ENCODE results near the gene RALBP1.

Gene RALBP1

DNA sequence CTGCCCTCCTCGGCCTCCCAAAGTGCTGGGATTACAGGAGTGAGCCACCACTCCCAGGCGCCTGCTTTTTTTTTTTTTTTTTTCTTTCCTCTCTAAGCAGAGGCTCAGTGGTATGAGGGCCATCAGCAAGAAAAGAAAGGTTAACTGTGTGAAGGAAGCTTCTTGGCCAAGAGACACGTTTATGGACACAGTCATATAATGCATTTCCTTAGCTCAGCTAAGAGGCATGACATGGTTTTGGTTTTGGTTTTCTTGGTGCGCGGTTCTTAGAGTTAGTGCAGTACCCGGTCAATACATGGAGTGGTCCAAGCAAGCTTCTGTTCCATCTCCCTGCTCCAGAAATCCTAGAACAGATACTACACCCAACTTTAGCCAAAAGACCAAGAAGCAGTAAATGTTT, 42.6 kb downstream of the RALBP1 start:
- Histone ChIP-seq H3K27ac (ENCODE audit: low read length) (no peak overlapping the region), H3K27me3 (ENCODE audit: control insufficient read depth, insufficient read depth, low read length) (no peaks in the 10 kb centered on the region), H3K9me3 (ENCODE audit: control insufficient read depth, low read depth, low read length) (no peaks in the 10 kb centered on the region), H3K4me3 (ENCODE audit: low read length) (no peak overlapping the region), H3K9ac (ENCODE audit: low read length) (no peak overlapping the region), H3K4me1 (ENCODE audit: control insufficient read depth, low read depth, low read length) (no peaks in the 10 kb centered on the region), H3K36me3 (ENCODE audit: control insufficient read depth, low read depth, low read length) (peaks cover 6% of the 10 kb centered on the region)

DNA sequence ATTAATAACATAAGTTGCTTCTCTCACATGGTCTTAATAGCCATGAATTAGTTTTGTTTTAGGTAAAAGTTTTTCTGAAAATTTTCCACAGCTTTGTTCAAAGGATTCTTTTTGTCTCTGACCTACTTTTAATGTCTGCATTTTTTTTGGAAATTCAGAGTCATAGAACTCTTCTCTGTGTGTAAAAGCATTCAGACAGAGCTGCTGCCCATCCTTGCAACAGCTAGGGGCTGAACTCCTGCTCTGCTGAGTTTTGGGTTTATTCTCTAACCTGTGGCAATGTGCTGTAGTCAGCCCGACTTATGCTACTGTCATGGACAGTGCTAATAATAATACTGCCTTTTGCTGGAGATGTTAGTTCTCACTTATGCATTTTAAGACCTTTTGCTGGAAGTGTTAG, 44.1 kb downstream of the RALBP1 start:
- Histone ChIP-seq H3K27me3 (ENCODE audit: control insufficient read depth, insufficient read depth, low read length) (no peaks in the 10 kb centered on the region), H3K4me1 (ENCODE audit: control insufficient read depth, low read depth, low read length) (no peaks in the 10 kb centered on the region), H3K9me3 (ENCODE audit: control insufficient read depth, low read depth, low read length) (no peaks in the 10 kb centered on the region), H3K4me3 (ENCODE audit: low read length) (no peak overlapping the region), H3K36me3 (ENCODE audit: control insufficient read depth, low read depth, low read length) (peaks cover 6% of the 10 kb centered on the region), H3K27ac (ENCODE audit: low read length) (no peak overlapping the region), H3K9ac (ENCODE audit: low read length) (no peak overlapping the region)

GRCh38 chr18:9520666-9521065, 45.4 kb downstream of the RALBP1 start:
- H3K36me3 ChIP-seq (ENCODE audit: control insufficient read depth, low read depth, low read length) = peaks cover 11% of the 10 kb centered on the region
- H3K4me3 ChIP-seq (ENCODE audit: low read length) = no peak overlapping the region
- H3K9me3 ChIP-seq (ENCODE audit: control insufficient read depth, low read depth, low read length) = no peaks in the 10 kb centered on the region
- H3K9ac ChIP-seq (ENCODE audit: low read length) = no peak overlapping the region
- no peaks in the 10 kb centered on the region for H3K27me3 ChIP-seq (ENCODE audit: control insufficient read depth, insufficient read depth, low read length)
- no peaks in the 10 kb centered on the region for H3K4me1 ChIP-seq (ENCODE audit: control insufficient read depth, low read depth, low read length)
- H3K27ac ChIP-seq (ENCODE audit: low read length) = no peak overlapping the region

DNA sequence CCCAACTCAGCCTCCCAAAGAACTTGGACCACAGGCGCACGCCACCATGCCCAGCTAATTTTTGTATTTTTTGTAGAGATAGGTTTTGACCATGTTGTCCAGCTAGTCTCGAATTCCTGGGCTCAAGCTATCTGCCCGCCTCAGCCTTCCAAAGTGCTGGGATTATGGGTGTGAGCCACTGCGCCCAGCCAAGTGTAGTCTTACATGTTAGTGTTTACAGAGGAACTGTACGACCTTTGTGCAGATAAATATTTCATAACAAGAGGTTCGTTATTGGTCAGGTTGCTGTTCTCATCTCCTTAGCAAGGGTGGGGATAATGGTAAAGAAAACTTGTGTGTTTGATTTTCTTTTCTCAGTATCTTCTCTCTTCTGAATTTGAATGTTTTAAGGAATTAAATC, 46.5 kb downstream of the RALBP1 start:
- no peak overlapping the region for H3K27ac ChIP-seq (ENCODE audit: low read length)
- no peaks in the 10 kb centered on the region for H3K9me3 ChIP-seq (ENCODE audit: control insufficient read depth, low read depth, low read length)
- H3K4me3 ChIP-seq (ENCODE audit: low read length) = no peak overlapping the region
- H3K9ac ChIP-seq (ENCODE audit: low read length) = no peak overlapping the region
- peaks cover 11% of the 10 kb centered on the region for H3K36me3 ChIP-seq (ENCODE audit: control insufficient read depth, low read depth, low read length)
- no peaks in the 10 kb centered on the region for H3K4me1 ChIP-seq (ENCODE audit: control insufficient read depth, low read depth, low read length)
- H3K27me3 ChIP-seq (ENCODE audit: control insufficient read depth, insufficient read depth, low read length) = no peaks in the 10 kb centered on the region

DNA sequence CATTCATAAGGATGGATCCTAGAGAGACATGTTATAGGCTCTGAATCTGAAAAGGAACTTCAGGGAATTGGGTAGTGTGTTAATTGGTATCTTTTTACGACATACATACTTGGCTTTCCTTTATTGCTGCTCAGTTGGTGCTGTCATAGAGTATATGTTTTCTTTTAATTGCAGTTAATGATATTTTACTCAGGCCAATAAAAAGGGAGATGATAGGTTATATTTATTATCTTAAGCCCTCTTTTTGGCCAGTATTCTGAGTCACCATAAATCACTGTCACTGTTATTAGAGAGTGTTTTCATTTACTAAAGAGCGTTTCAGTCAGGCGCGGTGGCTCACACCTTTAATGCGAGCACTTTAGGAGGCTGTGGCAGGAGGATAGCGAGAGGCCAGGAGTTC, 47.6 kb downstream of the RALBP1 start:
- H3K36me3 ChIP-seq (ENCODE audit: control insufficient read depth, low read depth, low read length) = peaks cover 9% of the 10 kb centered on the region
- no peak overlapping the region for H3K9ac ChIP-seq (ENCODE audit: low read length)
- peaks cover 4% of the 10 kb centered on the region for H3K9me3 ChIP-seq (ENCODE audit: control insufficient read depth, low read depth, low read length)

DNA sequence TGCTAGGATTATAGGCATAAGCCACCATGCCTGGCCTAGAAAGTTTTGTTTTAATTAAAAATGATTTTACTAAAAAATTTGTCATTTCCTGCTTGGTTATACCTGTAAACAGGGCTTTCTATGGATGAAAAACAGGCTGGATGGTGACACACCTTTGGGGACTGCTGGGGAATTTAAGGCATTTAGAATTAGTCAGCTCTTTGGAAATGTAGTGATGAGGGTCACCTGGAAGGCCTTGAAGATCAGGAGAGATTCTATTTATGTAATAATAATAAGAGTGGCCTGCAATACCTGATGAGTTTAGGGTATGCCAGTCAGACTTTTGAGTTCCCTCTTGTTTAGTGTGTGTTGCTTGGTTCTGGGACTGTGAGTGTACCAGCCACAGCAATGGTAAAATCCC, 51.1 kb downstream of the RALBP1 start:
- no peaks in the 10 kb centered on the region for H3K4me1 ChIP-seq (ENCODE audit: control insufficient read depth, low read depth, low read length)
- peaks cover 6% of the 10 kb centered on the region for H3K9me3 ChIP-seq (ENCODE audit: control insufficient read depth, low read depth, low read length)
- no peak overlapping the region for H3K9ac ChIP-seq (ENCODE audit: low read length)
- H3K27ac ChIP-seq (ENCODE audit: low read length) = no peak overlapping the region
- no peak overlapping the region for H3K4me3 ChIP-seq (ENCODE audit: low read length)
- peaks cover 8% of the 10 kb centered on the region for H3K36me3 ChIP-seq (ENCODE audit: control insufficient read depth, low read depth, low read length)
- no peaks in the 10 kb centered on the region for H3K27me3 ChIP-seq (ENCODE audit: control insufficient read depth, insufficient read depth, low read length)

More for the DNA sequence above, 47.6 kb downstream of the RALBP1 start:
- H3K4me1 ChIP-seq (ENCODE audit: control insufficient read depth, low read depth, low read length) = no peaks in the 10 kb centered on the region
- H3K27ac ChIP-seq (ENCODE audit: low read length) = no peak overlapping the region
- no peaks in the 10 kb centered on the region for H3K27me3 ChIP-seq (ENCODE audit: control insufficient read depth, insufficient read depth, low read length)
- H3K4me3 ChIP-seq (ENCODE audit: low read length) = no peak overlapping the region

- peaks cover 6% of the 10 kb centered on the region for H3K9me3 ChIP-seq (ENCODE audit: control insufficient read depth, low read depth, low read length)
- H3K4me1 ChIP-seq (ENCODE audit: control insufficient read depth, low read depth, low read length) = no peaks in the 10 kb centered on the region
- H3K36me3 ChIP-seq (ENCODE audit: control insufficient read depth, low read depth, low read length) = peaks cover 23% of the 10 kb centered on the region
- no peaks in the 10 kb centered on the region for H3K27me3 ChIP-seq (ENCODE audit: control insufficient read depth, insufficient read depth, low read length)
- H3K27ac ChIP-seq (ENCODE audit: low read length) = no peak overlapping the region
- H3K4me3 ChIP-seq (ENCODE audit: low read length) = no peak overlapping the region
- H3K9ac ChIP-seq (ENCODE audit: low read length) = no peak overlapping the region
These were observed 55.1 kb downstream of the RALBP1 start for GRCh38 chr18:9530226-9531009.

DNA sequence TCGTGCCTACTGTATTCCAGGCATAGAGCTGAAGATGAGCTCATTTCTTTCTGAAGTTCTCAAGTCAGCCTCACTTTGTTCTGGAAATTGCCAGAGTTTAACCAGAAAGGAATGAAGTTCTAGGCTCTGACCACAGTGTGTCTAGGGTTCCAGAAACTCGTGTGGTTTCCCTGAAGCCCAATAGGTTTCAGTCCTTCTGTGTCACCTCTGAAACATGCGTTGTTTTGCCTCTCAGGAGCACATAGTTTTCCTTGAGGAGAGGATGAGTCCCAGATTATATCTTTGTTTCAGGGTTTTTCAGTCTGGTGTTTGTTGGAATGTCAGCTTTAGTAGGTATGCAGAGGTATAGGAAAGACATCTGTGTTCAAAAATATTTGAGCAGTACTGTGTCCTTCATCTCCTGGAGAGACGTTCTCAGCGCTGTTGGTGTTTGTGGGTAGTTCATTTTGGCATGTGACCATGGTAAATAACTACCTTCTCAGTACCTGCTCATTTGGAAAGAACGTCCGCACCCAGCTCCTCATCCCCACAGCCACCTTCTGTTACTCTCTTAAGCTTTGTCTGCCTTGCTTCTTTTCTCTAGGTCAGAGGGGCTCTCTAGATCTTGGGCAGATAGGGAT, 56.6 kb downstream of the RALBP1 start:
- Histone ChIP-seq H3K4me1 (ENCODE audit: control insufficient read depth, low read depth, low read length) (no peaks in the 10 kb centered on the region), H3K9me3 (ENCODE audit: control insufficient read depth, low read depth, low read length) (peaks cover 6% of the 10 kb centered on the region), H3K27me3 (ENCODE audit: control insufficient read depth, insufficient read depth, low read length) (no peaks in the 10 kb centered on the region), H3K4me3 (ENCODE audit: low read length) (no peak overlapping the region), H3K36me3 (ENCODE audit: control insufficient read depth, low read depth, low read length) (peaks cover 26% of the 10 kb centered on the region), H3K27ac (ENCODE audit: low read length) (no peak overlapping the region), H3K9ac (ENCODE audit: low read length) (no peak overlapping the region)

DNA sequence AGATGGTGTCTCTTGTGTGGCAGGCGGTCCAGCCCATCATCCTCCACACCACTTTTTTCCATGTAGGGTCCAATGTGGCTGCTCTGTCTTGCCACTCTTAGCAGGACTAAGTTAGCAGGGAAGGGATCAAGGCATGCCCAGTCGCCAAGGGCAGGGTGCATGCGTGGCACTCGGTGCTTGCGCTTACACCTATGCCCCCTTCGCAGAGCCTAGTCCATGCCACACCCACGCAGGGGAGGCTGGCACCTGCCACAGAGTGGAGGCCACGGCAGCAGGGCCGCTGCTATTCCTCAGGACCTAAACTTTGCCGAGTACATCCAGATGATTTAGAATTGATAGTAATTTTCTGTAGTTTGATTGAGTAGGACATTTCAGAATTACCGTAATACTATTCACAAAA, 59.5 kb downstream of the RALBP1 start:
- Histone ChIP-seq H3K36me3 (ENCODE audit: control insufficient read depth, low read depth, low read length) (peaks cover 26% of the 10 kb centered on the region), H3K4me1 (ENCODE audit: control insufficient read depth, low read depth, low read length) (no peaks in the 10 kb centered on the region), H3K9me3 (ENCODE audit: control insufficient read depth, low read depth, low read length) (no peaks in the 10 kb centered on the region), H3K4me3 (ENCODE audit: low read length) (no peak overlapping the region), H3K27me3 (ENCODE audit: control insufficient read depth, insufficient read depth, low read length) (no peaks in the 10 kb centered on the region), H3K27ac (ENCODE audit: low read length) (no peak overlapping the region), H3K9ac (ENCODE audit: low read length) (no peak overlapping the region)

DNA sequence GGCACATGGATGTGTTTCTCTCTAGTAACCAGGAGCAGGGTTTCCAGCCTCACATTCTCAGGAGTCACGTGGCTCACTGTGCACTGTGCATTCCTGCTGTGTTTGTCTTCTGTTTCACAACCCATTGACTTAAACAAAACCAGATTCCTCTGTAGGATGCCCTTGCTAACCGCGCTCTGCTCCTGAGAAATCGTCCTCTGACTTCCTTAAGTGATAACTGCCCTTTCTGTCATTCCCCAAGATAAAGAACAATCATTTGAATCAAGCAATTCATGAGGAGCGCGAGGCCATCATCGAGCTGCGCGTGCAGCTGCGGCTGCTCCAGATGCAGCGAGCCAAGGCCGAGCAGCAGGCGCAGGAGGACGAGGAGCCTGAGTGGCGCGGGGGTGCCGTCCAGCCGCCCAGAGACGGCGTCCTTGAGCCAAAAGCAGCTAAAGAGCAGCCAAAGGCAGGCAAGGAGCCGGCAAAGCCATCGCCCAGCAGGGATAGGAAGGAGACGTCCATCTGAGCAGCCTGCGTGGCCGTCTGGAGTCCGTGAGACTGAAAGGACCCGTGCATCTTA, 60.2 kb downstream of the RALBP1 start:
- Histone ChIP-seq H3K27me3 (ENCODE audit: control insufficient read depth, insufficient read depth, low read length) (no peaks in the 10 kb centered on the region), H3K9me3 (ENCODE audit: control insufficient read depth, low read depth, low read length) (no peaks in the 10 kb centered on the region), H3K4me3 (ENCODE audit: low read length) (no peak overlapping the region), H3K27ac (ENCODE audit: low read length) (no peak overlapping the region), H3K36me3 (ENCODE audit: control insufficient read depth, low read depth, low read length) (peaks cover 26% of the 10 kb centered on the region), H3K9ac (ENCODE audit: low read length) (no peak overlapping the region), H3K4me1 (ENCODE audit: control insufficient read depth, low read depth, low read length) (no peaks in the 10 kb centered on the region)

DNA sequence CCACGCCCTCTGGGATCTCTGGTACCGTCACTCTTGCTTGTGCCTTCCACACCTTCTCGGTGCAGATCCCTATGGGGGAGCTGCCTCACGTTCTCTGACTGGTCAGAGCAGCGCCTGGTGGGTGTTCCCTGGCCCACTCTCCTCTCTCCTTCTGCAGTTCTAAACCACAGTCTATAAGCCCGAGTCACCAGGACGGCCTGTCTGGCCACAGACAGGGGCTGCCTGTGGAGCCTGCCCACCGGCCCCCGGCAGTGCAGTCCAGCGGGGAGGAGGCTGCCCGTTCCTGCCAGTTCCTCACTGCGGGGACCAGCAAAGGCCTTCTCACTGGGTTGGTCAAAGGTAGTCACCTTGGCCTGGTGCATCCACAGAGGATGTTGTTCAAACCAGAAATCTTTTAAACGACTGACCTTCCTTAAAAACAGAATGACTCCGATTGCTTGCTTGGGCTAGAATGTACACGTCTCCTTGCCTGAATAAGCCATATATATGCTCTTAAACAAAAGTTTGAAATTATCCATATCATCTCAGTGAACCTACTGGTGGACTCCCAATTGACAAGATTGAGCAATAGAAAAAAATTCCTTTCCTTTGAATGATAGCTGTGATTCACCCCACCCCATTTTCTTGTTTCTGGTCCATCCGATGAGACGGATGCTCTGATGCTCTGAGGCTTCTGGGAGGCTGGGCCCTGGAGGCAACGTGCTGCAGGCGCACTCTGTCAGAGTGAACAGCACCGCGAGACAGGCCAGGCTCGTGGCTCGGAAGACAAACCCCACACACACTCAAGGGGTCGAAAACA, 61.2 kb downstream of the RALBP1 start:
- Histone ChIP-seq H3K36me3 (ENCODE audit: control insufficient read depth, low read depth, low read length) (peaks cover 26% of the 10 kb centered on the region), H3K27me3 (ENCODE audit: control insufficient read depth, insufficient read depth, low read length) (no peaks in the 10 kb centered on the region), H3K9me3 (ENCODE audit: control insufficient read depth, low read depth, low read length) (no peaks in the 10 kb centered on the region)

More for the DNA sequence above, 61.2 kb downstream of the RALBP1 start:
- H3K27ac ChIP-seq (ENCODE audit: low read length) = no peak overlapping the region
- no peak overlapping the region for H3K4me3 ChIP-seq (ENCODE audit: low read length)
- H3K4me1 ChIP-seq (ENCODE audit: control insufficient read depth, low read depth, low read length) = no peaks in the 10 kb centered on the region
- no peak overlapping the region for H3K9ac ChIP-seq (ENCODE audit: low read length)

Data from iPS-18a (cell line).